NCI-H748 treated with DMSO at 0.1 percent for 48 hours (cell line): ENCODE data around the gene PLA2G6.
"Not testable (repeated sequence)": the region's sequence is repeated elsewhere in the genome, so short reads cannot be mapped to it uniquely, and the experiment has no call there.

Source experiments
- DNase-seq: peaks from one replicate; lab custom pipeline; 2025; lab: John Stamatoyannopoulos, UW

Gene PLA2G6

GRCh38 chr22:38085501-38085900, 96.1 kb downstream of the PLA2G6 start:
- no peak for DNase-seq

- DNase-seq, result no peak
Observed at GRCh38 chr22:38085056-38085455, 96.6 kb downstream of the PLA2G6 start.

GRCh38 chr22:38083931-38084631, 97.5 kb downstream of the PLA2G6 start, which contains the start of gene SLC16A8:
Gene SLC16A8, minus strand, starts transcription at chr22:38084184. Its CDS starts 1,311 bp downstream, at chr22:38082873.
- no peak for DNase-seq

GRCh38 chr22:38082986-38083710, 98.5 kb downstream of the PLA2G6 start:
- DNase-seq, result no peak

GRCh38 chr22:38081941-38082828, 99.4 kb downstream of the PLA2G6 start:
- no peak for DNase-seq

GRCh38 chr22:38081636-38081940, 100.0 kb downstream of the PLA2G6 start:
- no peak for DNase-seq

GRCh38 chr22:38080850-38081635, 100.6 kb downstream of the PLA2G6 start:
- peak; percentile 6 for DNase-seq

GRCh38 chr22:38080474-38080849, 101.2 kb downstream of the PLA2G6 start:
- DNase-seq, result no peak

- DNase-seq, result no peak
Observed at GRCh38 chr22:38079804-38080203, 101.8 kb downstream of the PLA2G6 start.

GRCh38 chr22:38079208-38079607, 102.4 kb downstream of the PLA2G6 start:
- DNase-seq, result not testable (repeated sequence)

GRCh38 chr22:38078046-38078840, 103.4 kb downstream of the PLA2G6 start:
- DNase-seq, result no peak

GRCh38 chr22:38077595-38077994, 104.0 kb downstream of the PLA2G6 start:
- DNase-seq, result no peak

- DNase-seq, result no peak
Observed at GRCh38 chr22:38077096-38077495, 104.5 kb downstream of the PLA2G6 start.

- DNase-seq, result no peak
Observed at GRCh38 chr22:38075961-38076360, 105.7 kb downstream of the PLA2G6 start.

GRCh38 chr22:38075105-38075825, 106.4 kb downstream of the PLA2G6 start:
- no peak for DNase-seq

- no peak for DNase-seq
Observed at GRCh38 chr22:38074181-38075104, 107.2 kb downstream of the PLA2G6 start.

GRCh38 chr22:38073150-38074130, 108.2 kb downstream of the PLA2G6 start:
- no peak for DNase-seq
